NCI-H2171 (cell line): ENCODE measurements around the gene CBX3.
"Not testable (repeated sequence)": the region's sequence is repeated elsewhere in the genome, so short reads cannot be mapped to it uniquely, and the experiment has no call there.

Experiments
- DNase-seq: peaks from one replicate; lab custom pipeline; 2025; lab: John Stamatoyannopoulos, UW

The CBX3 gene

DNA sequence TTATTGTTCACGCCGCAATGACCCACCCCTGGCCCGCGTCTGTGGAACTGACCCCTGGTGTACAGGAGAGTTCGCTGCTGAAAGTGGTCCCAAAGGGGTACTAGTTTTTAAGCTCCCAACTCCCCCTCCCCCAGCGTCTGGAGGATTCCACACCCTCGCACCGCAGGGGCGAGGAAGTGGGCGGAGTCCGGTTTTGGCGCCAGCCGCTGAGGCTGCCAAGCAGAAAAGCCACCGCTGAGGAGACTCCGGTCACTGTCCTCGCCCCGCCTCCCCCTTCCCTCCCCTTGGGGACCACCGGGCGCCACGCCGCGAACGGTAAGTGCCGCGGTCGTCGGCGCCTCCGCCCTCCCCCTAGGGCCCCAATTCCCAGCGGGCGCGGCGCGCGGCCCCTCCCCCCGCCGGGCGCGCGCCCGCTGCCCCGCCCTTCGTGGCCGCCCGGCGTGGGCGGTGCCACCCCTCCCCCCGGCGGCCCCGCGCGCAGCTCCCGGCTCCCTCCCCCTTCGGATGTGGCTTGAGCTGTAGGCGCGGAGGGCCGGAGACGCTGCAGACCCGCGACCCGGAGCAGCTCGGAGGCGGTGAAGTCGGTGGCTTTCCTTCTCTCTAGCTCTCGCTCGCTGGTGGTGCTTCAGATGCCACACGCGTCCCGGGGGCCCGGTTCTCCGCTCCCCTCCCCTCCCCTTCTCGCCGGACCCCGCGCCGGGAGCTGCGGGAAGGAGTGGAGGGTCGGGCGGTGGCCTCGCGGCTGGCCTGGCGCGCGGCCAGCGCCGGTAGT lies at the start of gene CBX3:
Gene CBX3, plus strand, starts transcription at position 499 of the 772 bp plus-strand sequence. CDS start 1,254 bp downstream, outside the sequence.
- DNase-seq, result peak; percentile 92

DNA sequence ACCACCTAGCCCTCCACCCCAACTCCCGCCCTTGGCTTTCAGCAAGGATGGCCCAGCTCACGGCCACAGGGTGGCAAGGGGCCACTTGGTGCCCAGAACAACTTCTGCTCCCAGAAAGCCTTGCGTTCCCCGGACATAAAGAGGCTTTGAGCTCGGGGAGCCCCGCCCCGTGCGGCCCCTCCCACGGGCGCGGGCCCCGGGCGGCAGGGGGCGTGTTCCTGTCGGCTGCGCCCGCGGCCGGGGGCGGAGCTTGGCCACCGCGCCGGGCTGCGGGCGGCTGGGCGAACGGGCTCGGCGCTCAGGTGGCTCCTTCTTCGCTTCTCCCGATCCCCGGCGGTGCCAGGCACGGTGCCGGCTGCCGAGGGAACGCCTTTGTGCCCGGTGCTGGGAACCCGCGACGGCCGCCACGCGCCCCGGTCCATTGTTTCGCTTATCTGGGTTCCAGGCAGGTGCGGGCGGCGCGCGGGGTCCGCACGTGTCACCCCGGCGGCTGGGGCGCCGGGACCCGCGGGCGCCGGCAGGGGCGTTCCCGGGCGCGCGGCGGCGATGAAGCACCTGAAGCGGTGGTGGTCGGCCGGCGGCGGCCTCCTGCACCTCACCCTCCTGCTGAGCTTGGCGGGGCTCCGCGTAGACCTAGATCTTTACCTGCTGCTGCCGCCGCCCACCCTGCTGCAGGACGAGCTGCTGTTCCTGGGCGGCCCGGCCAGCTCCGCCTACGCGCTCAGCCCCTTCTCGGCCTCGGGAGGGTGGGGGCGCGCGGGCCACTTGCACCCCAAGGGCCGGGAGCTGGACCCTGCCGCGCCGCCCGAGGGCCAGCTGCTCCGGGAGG lies 49.4 kb upstream of the CBX3 start, which contains the start of gene NFE2L3:
Gene NFE2L3, plus strand, starts transcription at position 246 of the 829 bp plus-strand sequence. Its CDS starts 301 bp downstream, at position 547.
- DNase-seq, result peak; percentile 80

DNA sequence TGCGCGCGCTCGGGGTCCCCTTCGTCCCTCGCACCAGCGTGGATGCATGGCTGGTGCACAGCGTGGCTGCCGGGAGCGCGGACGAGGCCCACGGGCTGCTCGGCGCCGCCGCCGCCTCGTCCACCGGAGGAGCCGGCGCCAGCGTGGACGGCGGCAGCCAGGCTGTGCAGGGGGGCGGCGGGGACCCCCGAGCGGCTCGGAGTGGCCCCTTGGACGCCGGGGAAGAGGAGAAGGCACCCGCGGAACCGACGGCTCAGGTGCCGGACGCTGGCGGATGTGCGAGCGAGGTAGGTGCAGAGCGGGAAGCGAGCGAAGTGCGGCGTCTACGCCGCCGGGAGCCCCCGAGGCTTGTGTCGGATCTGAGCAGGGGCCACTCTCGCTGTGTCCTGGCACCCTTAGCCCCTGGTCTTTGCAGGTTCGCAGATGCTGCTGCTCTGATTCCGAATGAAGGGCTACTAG lies 48.7 kb upstream of the CBX3 start:
- DNase-seq, result not testable (repeated sequence)

DNA sequence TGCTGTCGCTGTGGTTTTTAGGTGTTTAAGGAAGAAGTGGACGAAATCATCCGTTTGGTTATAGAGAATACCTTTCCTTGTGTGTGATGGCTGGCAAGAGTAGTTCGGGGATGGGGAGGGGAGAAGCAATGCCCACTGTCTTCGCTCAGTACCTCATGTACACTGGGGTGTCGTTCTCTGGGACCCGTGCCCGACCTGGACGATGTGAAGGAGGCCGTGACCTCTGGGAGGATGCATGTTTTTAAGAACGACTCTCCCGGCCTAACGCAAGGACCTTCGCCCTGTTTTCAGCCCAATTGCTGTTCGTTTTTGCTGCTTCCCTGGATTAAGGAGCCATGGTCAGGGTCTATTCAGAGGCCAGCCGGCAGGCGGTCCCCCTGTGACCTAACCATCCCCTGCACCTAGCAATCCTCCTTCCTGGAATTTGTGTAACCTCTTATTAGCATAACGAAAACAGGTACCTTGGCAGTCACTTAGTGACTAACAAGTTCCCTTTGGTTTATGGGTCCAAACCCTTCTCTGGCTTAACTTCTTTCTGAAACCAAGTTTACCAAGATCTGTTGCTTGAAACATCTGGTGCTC lies 48.2 kb upstream of the CBX3 start:
- no peak for DNase-seq

GRCh38 chr7:26153823-26154783 lies 47.4 kb upstream of the CBX3 start:
- DNase-seq, result no peak

DNA sequence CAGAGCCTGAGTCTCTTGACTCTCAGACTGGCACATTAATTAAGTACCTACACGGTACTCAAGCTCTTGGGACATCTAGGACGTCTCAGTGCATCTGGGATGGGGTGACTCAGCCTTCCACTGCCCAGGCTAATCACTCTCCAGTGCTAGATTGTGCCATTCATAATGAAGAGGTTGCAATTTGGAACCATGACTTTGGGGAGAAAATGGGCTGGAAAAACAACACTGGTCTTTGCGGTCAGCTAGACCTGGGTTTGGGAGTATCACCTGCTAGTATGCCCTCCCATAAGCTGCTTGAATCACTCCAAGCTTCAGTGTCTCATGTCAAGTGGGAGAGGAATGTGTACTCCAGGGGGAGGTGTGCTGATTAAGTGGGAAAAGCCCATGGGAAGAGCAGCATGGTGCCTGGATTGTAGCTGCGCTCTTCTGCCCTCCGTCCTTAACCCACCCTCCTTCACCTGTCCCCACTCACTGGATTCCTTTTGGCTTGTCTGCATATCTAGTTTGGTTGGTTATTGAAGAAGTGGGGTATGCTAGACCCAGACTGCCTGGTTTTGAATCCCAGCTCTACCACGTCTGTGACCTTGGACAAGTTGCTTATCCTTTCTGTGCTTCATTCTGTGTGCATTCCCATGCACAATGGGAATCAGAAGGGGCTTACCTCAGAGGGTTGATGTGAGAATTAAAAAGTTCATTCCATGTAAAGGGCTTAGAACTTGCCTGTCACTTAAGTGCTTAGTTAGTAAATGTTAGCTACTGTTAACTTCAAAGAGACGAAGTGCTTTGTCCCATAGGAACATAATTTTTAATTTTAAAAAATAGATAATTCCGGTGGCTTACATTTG lies 45.8 kb upstream of the CBX3 start:
- no peak for DNase-seq

DNA sequence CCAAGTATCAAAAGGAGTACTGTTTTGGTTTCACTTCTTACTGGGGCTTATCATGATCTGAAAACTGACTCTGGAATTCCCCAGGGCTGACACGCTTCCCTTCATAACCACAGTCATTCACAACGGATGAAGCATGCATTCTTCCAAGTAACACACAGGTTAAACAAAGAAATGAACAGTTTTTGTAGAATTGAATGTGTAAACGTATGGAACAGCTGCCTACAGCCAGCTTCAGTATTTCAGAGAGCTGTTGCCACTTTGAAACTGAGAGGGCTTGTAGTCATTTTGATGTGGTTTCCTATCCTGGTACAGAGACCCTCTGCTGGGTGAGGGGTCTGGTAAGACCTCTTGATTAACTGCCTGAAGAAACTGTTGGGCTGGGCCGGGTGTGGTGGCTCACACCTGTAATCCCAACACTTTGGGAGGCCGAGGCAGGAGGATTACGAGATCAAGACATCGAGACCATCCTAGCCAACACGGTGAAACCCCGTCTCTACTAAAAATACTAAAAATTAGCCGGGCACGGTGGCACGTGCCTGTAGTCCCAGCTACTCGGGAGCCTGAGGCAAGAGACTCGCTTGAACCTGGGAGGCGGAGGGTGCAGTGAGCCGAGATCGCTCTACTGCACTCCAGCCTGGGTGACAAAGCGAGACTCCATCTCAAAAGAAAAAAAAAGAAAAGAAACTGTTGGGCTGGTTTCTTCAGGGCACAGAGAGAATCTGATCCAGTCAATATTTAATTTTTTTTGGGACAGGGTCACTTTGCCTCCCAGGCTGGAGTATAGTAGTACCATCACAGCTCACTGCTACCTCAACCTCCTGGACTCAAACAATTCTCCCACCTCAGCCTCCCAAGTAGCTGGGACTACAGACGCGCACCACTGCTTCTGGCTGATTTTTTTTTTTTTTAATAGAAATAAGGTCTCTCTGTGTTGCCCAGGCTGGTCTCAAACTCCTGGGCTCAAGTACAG lies 44.8 kb upstream of the CBX3 start:
- no peak for DNase-seq

DNA sequence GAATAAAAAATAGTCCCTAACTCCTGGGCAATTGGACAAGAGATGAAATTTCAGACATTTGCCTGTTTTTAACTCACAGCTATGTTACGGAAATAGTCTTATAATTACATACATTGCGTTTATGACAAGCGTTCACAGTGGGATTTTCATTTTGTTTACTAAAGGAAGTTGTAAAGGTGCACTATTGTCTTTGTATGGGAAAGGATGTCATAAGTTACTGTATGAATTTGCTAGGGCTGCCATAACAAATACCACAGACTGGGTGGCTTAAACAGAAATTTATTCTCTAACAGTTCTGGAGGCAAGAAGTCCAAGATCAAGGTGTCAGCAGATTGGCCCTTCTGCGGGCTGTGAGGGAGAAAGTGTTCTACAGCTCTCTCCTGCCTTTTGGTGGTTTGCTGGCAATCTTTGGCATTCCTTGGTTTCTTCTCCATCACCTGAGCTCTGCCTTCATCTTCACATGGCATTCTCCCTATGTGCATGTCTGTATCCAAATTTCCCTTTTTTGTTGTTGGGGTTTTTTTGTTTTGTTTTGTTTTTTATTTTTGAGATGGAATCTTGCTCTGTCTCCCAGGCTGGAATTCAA lies 43.9 kb upstream of the CBX3 start:
- DNase-seq, result no peak

DNA sequence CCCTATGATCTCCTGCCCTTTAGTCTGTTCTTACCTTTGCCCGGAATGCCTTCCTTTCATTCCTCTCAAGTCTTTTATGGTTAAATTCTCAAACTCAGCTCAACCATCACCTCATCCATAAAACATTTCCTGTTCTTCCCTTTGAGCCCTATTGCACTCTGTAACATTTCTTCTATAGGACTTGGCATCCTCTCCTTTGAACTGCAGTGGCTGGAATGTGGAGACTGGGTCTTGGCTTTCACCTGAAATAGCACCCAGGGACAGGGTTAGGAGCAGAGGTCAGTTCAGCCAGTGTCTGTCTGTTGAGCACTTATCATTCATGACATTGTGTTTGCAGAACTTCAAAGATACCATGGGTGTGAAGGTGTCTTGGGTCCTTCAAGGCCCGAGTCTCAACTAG lies 42.3 kb upstream of the CBX3 start:
- DNase-seq, result no peak

GRCh38 chr7:26160896-26161295 lies 40.6 kb upstream of the CBX3 start:
- no peak for DNase-seq

- DNase-seq, result no peak
Measured at GRCh38 chr7:26162431-26162830, 39.1 kb upstream of the CBX3 start.

DNA sequence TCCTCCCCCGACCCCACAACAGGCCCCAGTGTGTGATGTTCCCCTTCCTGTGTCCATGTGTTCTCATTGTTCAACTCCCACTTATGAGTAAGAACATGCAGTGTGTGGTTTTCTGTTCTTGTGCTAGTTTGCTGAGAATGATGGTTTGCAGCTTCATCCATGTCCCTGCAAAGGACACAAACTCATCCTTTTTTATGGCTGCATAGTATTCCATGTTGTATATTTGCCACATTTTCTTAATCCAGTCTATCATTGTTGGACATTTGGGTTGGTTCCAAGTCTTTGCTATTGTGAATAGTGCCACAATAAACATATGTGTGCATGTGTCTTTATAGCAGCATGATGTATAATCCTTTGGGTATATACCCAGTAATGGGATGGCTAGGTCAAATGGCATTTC lies 37.7 kb upstream of the CBX3 start:
- not testable (repeated sequence) for DNase-seq

DNA sequence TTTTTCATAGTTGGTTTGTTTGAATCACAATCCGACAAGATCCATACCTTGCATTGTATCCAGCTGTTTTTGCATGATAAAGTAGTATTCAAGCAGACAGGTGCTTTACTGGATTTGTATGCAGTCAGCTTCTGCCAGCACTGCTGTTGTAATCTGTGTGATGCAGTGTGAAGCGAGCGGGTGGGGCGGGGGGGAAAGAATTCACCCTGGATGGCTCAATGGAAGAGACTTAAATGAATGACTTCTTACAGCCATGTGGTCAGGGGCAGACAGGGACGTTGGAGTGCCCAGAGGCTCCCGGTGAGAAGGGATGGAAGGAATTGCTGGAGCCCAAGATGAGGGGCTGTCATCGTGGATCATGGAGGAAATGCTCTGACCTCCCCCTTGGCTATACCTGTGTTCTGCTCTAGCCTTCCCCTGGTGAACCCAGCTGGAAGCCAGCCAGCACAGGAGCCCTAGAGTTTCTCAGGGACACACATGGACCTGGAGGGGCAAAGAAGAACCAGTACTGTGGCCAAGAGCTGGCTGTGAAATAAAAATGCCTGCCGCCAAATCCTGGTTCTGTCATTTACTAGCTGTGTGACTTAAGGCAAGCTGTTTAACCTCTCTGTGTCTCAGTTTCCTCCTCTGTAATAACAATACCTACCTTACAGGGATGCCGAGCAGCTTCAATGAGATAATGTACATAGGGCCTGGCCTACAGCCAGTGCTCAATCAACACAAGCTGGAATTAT lies 35.4 kb upstream of the CBX3 start:
- DNase-seq, result no peak

DNA sequence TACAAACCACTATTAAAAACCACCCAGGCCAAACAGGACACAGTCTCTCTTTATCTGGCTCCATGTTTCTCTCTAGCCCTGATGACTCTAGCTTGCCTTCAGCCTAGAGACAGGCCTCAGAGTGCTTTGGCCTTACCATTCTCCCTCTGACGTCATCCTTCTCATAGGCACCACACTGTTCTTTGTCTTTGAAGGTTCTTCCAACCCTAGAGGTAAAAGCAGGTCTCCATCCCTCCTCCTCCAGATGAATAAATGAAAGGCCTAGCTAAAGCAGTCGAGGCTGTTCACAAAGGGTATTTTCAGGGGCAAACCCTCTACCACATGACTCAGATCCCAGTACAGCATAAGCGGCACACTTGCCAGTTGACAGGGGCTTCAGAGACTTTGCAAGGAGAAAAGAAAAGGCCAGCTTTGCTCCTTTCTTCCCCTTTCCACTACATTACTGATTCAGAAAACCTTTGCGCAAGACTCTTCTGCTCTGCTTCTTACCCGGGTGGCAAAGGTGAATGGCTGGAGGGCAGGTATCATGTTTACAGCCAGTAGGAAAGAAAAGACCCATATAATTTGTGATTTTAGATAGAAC lies 34.8 kb upstream of the CBX3 start:
- no peak for DNase-seq

GRCh38 chr7:26167303-26167934 lies 34.1 kb upstream of the CBX3 start:
- DNase-seq, result no peak

GRCh38 chr7:26168458-26169023 lies 33.0 kb upstream of the CBX3 start:
- no peak for DNase-seq

DNA sequence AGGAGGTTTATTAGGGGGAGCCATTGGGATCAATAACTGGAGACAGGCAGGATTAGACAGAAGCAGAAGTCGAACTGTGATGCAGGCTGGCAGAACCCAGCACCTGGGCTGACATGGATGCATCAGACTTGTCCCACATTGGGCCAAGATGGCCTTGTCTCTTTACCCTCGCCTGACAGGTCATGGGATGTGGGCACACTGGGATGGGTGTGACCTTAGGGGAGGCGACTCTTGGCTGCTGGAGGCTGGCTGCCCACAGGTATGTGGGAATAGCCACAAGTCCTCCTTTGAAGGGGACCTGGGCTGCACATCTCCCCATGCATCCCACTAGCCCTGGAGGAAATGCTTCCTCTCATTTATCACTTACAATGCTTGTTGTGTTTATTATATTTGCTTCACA lies 32.3 kb upstream of the CBX3 start:
- no peak for DNase-seq
